SIG-M5 treated with dmso at 0.1 percent for 504 hours (cell line): ENCODE data around the gene MAML3.

Source experiments
- DNase-seq: peaks from one replicate; lab custom pipeline; 2025; ENCODE audit not compliant: unreplicated experiment; lab: John Stamatoyannopoulos, UW

The MAML3 gene

DNA sequence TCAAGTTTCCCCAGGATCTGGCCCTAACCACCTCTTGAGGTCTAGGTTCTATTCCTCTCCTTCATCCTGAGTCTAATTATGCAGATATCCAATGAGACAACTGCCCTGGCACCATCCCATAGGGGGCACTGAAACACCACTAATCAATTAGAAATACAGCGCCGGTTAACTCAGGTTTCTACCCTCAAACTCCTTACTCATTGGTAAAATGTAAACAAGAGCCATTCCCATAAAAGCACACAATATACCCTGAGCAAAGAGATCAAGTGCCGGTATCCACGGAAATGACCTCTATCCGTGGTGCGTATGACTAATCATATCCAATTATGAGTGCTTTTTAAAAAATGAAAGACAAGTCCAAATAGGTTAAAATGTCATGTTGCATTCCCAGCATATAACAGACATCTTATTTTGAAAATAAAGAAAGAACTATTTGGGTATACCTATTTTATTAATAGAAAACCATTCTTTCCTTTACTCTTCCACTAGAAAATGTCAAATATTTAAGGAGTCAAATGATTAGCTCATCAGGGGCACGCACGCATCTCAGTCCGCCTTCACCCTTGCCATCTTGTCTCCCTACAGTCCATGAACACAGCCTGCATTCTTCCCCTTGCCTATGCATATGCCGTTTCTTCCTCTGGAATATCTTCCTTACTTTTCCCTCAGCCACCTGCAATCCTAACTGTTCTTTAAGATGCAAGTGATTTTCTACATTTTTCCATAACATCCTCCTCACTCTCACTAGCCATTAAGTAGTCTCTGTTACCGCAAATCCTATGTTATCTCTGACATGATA, 141.1 kb downstream of the MAML3 start:
- DNase-seq: peak; percentile 62

DNA sequence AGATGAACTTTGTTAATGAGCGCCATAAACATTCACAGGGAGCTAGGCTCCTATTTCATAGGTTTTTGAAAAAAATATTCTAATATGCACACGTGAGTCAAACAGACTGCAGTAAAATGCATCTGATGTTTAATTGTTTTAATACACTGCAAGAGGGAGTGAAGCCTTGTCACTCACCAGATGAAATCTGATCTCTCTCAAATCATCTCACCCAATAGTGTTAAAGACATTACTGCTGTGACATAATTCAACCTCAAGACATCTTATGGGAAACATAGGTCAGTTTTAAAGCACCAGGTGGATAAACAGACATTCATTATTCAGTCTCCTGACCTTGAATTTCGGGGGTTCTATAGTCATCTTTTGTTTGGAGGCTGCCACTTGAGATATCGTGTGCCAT, 148.3 kb downstream of the MAML3 start:
- no peak for DNase-seq

DNA sequence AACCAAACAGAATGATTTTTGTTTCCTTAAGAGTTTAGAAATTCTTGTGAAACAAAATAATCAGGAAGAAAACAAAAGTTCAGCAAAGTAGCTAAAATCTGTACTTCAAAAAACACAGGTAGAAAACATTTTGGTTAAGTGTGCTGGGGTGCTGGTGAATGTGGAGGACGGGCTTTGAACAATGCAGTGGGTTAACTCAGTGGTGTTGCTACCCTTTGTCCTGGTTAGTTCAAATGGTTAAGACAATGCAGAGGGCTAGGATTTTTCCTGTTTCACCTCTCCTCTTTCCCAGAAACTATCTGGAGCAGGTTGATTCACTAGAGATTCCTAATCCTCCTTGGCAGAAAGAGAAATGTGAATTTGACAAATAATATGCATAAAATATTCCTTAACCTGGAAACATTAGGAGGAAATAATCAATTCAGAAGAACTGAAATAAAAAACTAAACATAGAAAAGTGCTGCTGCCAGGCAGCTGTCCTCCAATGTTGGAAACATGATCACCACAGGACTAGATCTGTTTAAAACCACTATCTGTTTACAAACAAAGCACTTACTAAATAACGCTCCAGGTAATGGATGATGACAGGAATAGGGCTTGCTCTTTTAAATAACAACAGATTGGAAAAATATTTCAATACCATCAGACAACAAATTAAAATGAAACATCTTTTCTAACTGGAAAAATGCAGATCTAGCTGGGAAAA, 148.9 kb downstream of the MAML3 start:
- no peak for DNase-seq

DNA sequence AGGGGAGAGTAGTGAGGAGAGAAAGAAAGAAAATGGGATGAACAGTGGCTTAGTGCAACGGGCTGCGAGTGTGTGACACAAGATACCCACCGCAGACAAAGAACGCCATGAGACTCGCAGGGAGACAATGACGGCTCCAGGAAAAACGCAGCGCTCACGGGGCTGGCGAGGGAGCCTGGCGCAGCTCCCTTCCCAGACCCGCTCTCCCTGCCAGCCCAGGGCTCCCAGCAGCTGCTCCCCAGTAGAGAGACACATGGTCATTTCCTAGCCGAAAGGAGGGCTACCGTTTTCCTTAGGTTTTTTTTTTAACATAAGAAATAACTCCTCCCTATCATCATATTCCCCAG, 149.5 kb downstream of the MAML3 start:
- DNase-seq: no peak

DNA sequence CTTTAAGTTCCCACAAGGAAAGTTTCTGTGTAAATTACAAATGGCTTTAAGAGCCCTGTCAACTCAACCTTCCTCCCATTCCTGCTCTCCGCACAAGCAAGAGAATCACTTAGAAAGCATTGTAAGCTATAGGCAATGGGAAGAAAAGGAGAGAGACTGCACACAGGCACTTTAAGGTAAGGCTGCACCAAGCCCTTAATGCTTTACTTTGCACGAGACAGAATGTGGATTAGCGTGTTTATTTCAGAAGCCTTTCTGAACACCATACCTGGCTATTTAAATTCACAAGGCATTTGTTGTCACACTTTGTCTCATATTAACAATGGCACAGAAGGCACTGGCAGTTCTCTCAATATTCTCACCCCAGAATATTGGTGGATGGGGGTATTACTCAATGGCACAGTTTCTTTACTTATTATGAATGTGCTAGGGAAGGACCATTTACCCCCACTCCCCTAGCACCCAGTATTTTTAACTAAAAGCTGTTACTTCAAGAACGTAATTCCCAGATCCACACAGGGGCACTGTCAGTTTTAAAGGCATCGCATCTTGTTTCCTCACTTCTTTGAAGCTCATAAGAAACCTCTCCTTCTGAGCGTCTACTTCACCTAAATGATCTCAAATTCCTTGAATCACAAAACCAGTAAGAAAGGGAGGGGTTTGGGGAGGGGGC, 150.0 kb downstream of the MAML3 start:
- no peak for DNase-seq

DNA sequence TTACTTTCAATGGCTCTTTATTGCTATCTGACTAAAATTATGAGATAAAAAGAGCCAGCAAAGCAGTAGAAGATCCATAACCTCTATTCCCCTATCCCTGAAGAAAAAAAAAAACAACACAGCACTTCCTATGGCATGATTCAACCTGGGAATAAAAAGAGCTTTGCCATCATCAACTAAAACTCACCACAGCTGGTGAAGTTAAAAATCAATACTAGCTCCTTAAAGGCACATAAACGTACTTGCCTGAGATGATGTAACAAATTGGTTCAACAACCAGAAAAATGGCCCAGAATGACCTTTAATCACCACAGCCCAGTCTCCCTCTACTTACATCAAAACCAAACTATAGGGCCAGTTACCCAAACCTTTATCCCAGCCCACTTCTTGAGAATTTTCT, 153.8 kb downstream of the MAML3 start:
- DNase-seq: no peak

DNA sequence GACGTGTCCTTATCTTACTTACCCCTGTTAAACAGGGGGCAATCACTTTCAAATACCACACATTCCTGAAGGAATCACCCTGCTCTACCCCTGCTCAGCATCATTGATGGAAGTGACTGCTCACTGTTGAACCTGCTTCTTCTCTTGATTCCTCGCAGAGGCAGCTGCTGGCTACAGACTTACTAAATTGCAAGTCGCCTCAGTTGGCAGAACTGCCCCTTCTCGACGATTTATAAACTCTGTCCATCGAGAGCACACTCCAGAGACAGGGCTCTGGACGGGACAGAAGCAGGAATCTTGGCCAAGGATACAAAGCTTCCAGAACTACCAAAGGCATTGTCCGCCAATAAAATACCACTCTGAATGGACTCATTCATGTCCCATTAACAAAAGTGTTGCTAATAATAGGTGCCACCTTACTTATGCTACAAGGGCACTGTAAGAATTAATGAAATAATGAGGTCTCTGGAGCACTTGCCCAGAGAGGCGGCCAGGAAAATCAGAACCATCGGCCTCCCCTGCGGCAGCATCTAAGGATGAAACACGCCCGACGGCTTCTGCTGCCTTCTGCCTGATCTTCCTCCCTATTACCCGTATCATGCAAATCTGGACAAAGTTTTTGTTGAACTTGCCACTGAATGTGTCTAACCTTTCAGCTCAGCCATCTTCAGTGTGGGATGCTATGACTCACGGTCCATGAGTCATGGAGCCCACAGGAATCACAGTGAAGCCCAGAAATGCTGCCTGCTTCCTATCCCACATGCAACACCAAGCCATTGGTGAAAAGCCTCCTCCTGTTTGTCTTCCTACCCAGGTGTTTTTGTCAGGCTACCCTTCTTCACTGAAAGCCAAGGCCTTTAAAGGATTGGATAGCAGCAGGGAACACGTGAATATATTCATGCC, 164.9 kb downstream of the MAML3 start:
- DNase-seq: peak; percentile 5

DNA sequence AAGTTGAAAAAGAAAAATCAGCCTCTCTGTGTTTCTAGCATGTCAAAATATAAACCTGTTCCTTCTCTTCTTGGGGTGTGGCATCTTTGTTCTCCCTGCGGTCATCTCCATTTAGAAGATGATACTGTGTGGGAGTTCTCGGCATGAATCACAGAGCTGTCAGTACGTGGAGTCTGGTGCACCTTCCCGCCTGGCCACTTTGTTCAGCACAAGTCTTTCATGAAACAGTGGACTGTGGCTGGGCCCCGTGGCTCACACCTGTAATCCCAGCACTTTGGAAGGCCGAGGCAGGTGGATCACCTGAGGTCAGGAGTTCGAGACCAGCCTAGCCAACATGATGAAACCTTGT, 166.5 kb downstream of the MAML3 start:
- no peak for DNase-seq

DNA sequence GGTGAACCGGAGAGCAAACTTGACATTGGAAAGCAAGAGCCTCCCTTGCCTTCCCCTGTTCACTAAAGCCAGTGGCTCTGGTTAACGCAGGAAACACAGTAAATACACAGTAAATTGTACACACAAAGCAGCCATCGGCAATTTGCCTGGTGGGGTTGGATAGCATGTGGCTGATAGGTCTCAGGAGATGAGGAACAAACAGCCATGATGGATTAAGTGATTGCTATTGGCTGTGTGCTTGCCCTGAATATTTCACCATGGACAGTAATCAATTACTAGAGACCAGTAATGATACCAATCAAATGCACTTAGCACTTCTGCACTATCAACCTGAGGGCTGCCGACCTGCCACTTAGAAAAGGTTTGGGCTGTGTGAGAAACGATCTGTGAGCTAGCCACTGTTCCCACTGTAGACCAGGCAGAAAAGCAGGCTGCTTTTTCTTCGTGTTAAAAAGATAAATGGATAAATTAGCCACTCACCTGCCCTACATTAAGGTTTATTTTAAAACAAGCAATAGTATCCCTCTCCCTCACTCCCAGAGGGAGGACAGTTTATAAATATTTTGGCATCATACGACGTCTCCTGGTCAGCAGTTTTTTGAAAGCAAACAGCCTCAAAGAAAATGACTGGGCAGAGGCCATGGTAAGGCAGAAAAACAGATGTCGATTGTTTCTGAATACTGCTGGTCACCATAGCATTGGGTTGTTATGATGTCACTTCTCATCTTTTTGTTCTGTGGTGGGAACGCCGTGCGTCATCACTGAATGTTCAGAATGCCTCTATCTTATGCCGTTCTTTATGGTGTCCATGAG, 167.1 kb downstream of the MAML3 start:
- DNase-seq: no peak

DNA sequence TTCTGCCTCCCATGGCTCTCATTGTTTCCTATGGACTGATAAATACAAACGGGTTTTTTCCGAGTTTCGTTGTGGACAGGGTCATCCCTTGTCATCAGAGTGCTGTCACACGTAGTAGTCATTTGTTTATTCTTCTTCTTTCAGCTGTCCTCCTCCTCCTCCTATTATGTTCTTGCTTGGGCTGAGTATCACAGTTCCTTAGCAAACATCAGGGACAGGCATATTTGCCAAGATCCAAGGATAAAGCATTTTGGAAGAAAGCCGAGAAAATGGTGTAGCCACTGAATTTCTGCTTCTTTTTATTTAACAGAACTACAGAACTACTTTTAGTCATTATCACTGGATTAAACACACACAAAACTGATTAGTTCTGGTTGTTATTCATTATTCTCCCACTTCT, 167.9 kb downstream of the MAML3 start:
- DNase-seq: no peak

DNA sequence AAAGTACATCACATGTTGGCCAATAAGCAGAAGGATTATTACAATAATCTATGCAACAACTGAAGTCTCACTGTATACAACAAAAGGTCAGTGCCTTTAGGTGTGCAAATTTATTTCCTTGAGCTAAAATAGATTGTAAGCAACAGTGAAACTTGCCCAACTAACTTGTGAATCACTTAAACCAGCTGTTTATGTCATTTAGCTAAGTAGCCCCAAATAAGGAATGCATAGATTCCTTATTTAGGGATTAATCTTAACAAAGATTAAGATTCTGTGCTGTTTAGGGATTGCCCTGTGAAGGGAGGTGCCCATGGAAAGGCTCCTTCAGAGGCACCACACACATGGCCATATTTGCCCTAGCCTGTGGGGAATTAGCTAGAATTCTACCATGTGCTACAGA, 168.6 kb downstream of the MAML3 start:
- no peak for DNase-seq

DNA sequence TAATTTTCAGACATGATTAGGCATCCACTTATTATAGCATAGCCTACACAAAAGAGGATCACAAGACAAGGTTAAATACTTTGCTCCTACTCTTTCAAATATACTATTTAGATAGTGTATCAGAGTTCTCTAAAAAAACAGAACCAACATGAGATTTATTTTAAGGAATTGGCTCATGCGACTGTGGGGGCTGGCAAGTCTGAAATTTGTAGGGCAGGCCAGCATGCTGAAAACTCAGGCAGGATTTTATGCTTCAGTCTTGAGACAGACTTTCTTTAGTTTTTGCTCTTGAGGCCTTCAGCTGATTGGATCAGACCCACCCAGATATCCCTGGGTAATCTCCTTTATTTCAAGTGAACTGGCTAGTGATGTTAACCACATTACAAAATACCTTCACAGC, 169.5 kb downstream of the MAML3 start:
- no peak for DNase-seq

DNA sequence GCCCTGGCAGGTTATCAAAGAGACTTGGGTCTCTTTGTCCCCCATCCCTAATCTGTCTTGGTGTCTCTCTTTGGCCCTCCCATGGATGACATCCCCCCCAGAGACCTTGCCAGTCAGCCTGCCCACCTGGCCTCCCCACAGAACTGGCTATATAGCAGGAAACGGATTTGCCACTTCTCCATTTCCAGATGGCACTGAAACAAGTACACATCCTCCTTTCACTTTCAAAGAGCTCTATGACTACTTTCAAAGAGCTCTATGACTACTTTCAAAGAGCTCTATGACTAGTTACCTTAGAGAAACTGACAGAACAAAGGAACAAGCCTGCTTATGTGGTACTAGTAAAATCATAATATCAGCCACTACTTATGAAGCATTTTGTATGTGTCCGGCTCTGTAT, 175.3 kb downstream of the MAML3 start:
- peak; percentile 81 for DNase-seq

DNA sequence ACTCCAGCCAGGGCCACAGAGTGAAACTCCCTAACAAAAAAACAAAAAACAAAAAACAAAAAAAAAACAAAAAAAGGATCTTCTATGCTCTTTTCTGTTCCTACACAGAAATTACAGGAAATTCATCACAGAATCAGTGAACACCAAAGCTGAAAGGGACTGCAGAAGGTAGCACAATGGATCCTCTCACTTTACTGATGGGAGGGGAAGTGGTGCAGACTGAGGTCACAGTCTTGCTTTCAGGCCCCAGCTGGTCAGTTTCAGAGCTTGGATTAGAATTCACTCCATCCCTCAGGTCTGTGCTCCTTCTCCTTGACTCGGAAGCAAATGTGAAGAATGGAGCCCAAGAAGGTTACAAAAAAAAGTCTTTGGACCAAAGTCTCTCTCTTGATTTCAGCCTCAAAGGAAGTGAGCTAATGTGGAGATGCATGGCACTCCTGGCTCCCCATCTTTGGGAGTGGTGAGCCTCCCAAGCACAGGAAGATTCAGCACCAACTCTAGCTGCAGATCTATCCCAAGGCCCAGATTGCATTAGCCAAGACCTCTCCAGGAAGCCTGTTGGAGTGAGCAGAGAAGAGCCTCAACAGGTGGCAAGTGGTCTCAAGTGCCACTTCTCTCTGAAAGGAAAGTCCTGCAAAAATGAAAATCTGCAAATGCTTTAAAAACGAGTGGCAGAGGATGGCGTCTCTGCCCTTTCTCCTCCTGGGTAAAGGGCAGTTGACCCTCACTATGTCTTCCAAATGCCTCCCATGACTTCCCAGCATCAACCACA, 176.0 kb downstream of the MAML3 start:
- no peak for DNase-seq

DNA sequence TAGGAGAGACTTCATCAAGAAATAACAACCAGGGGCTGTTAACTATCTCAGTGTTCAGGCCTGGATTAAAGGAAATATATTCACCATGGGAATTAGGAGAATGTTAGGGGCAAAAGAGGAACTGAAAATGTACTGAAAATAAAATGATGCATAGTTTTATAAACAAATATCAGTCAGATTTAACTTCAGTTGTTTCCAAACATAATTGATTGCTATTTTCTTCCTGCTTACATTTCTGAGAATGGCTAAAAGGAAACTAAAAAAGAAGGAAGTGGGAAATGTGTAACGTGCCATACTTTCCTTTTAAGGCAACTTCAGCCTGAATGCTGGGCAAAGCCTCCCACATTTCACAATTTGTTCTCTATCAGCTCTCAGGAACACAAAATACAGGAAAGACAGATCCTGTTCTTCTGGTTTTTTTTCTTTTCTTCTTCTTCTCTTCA, 178.1 kb downstream of the MAML3 start:
- DNase-seq: peak; percentile 85

DNA sequence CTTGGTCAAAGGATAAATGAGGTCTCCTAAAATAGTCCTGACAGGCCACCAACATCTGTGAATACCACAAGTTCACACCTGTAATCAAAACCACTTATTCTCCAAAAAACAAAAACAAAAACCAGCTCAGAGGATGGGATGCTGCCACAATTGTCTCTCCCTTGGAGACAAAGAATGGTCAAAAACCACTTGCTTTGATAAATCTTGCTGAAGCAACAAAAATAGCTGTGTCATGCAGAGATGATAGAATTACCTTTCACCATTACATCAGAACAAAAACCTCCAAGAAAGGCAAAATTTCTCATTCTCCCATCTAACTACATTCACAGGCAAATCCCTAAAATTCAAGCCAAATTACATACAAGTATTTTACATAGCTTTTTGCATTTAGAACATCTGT, 180.4 kb downstream of the MAML3 start:
- DNase-seq: no peak

DNA sequence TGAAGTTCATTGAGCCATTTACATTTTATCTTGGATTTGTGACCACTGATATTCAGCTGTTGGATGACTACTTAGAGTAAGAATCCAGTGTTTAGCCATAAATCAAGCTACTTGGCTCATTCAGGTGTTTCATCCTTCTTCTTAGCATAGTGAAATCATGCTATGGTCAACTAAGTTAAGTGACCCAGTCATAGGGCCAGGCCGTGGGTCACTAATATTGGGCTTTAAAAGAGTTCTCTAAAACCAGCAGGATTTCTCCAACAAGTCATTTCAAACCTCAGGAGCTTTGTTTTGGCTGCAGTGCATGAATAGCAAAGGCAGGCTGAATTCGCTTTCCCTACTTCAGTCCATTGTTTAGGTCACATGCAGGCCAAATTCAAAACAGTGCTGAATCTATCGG, 181.0 kb downstream of the MAML3 start:
- no peak for DNase-seq

DNA sequence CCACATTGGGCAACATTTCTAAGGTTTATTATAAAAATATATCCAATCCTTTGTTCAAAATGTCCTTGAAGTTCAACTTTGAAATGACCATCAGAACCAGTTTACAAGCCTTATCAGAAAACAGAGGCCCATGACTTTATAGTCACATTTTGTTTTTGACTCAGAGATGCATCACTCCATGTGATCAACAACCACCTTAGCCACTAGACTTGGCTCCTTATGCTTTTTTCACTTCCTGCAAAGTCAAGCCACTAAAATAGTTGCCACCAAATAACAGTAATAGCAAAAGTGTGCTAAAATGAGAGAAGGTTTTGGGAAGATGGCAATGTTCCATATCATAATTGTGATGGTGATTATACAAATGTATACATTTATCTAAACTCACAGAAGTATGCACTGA, 181.7 kb downstream of the MAML3 start:
- no peak for DNase-seq

DNA sequence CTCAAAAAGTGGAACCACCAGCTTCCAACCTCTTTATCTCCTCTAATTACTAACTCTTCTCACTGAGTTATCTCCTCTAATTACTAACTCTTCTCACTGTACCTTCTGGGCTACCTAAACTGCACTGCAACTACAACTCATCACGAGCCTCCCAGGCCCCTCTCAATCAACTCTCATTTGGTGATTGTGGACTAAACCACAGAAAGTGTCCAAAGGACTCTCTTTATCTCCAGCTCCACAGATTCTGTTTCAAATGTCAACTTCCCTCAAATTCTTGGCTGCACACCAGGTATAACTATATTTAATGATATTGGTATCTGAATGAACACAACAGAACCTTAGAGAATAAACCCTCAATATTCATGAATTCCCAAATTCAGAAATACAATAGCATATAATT, 182.9 kb downstream of the MAML3 start:
- no peak for DNase-seq
